Chondrocyte (in vitro differentiated cells): Measurements from ENCODE around the gene CHMP3. TPM values are rescaled to one million over a fixed set of nuclear protein-coding genes. Genes with fewer than 3 reads are reported as not detected.

Source experiments
- DNase-seq: peaks from one replicate; pipeline ENCODE4 v3.0.0; 2021; ENCODE audit warnings: mixed read lengths, low spot score
- H3K27ac Mint-ChIP-seq: one replicate; pipeline ENCODE4 v1.8.0; 2021; ENCODE audit warnings: mild to moderate bottlenecking, moderate library complexity, mixed read lengths; ENCODE audit not compliant: unreplicated experiment
- H3K27me3 Mint-ChIP-seq: 2 replicates; pipeline ENCODE4 v1.8.0; 2021; ENCODE audit warnings: low read depth, mixed read lengths
- H3K36me3 Mint-ChIP-seq: 2 replicates; pipeline ENCODE4 v1.8.0; 2021; ENCODE audit warnings: low read depth, mixed read lengths
- H3K4me1 Mint-ChIP-seq: 2 replicates; pipeline ENCODE4 v1.8.0; 2021; ENCODE audit warnings: low read depth, mild to moderate bottlenecking, mixed read lengths
- H3K4me3 Mint-ChIP-seq: one replicate; pipeline ENCODE4 v1.8.0; 2021; ENCODE audit warnings: mild to moderate bottlenecking, moderate library complexity, mixed read lengths; ENCODE audit not compliant: unreplicated experiment
- H3K9me3 Mint-ChIP-seq: 2 replicates; pipeline ENCODE4 v1.8.0; 2021; ENCODE audit warnings: low read depth, mixed read lengths
- total RNA-seq: library from RNA; stranded (reverse); gene quantifications from 3 replicates; pipeline ENCODE4 v1.2.1, GENCODE V29; 2021
- TF ChIP-seq, protein P1 (sequence below): fragments of 200-600 bp; sonication (generic); IDR thresholded peaks from 2 replicates; pipeline ENCODE4 v1.5.0; 2021; ENCODE audit warnings: antibody characterized with exemption, mild to moderate bottlenecking, moderate library complexity

CHMP3 gene
- total RNA-seq, 1 donor from 2014 or later = 106 TPM

- Mint-ChIP-seq H3K27me3 (no peaks in the 10 kb centered on the region), H3K4me1 (peaks cover 8% of the 10 kb centered on the region), H3K9me3 (no peaks in the 10 kb centered on the region), H3K36me3 (peaks cover 19% of the 10 kb centered on the region), H3K4me3 (no peak overlapping the region), H3K27ac (no peak overlapping the region)
- TF ChIP-seq, protein P1, sequence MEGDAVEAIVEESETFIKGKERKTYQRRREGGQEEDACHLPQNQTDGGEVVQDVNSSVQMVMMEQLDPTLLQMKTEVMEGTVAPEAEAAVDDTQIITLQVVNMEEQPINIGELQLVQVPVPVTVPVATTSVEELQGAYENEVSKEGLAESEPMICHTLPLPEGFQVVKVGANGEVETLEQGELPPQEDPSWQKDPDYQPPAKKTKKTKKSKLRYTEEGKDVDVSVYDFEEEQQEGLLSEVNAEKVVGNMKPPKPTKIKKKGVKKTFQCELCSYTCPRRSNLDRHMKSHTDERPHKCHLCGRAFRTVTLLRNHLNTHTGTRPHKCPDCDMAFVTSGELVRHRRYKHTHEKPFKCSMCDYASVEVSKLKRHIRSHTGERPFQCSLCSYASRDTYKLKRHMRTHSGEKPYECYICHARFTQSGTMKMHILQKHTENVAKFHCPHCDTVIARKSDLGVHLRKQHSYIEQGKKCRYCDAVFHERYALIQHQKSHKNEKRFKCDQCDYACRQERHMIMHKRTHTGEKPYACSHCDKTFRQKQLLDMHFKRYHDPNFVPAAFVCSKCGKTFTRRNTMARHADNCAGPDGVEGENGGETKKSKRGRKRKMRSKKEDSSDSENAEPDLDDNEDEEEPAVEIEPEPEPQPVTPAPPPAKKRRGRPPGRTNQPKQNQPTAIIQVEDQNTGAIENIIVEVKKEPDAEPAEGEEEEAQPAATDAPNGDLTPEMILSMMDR = no peak
- no peak for DNase-seq
Observed at GRCh38 chr2:86512892-86513291, 50.4 kb downstream of the CHMP3 start.

DNA sequence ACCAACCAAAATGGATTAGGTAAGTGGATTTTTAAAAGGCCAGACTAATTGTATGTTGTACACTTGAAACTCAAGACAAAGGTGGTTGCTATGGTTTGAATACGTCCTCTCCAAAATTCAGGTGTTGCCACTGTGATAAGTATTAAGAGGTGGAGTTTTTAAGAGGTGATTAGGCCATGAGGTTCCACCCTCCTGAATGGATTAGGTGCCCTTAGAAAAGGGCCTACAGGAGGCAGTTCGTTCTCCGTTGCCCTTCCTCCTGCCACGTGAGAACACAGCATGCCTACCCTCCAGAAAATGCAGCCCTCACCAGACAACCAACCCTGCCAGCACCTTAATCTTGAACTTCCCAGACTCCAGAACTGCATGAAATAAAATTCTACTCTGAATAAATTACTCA, 51.2 kb downstream of the CHMP3 start:
- Mint-ChIP-seq H3K27ac (no peak overlapping the region), H3K4me1 (peaks cover 8% of the 10 kb centered on the region), H3K27me3 (no peaks in the 10 kb centered on the region)

DNA sequence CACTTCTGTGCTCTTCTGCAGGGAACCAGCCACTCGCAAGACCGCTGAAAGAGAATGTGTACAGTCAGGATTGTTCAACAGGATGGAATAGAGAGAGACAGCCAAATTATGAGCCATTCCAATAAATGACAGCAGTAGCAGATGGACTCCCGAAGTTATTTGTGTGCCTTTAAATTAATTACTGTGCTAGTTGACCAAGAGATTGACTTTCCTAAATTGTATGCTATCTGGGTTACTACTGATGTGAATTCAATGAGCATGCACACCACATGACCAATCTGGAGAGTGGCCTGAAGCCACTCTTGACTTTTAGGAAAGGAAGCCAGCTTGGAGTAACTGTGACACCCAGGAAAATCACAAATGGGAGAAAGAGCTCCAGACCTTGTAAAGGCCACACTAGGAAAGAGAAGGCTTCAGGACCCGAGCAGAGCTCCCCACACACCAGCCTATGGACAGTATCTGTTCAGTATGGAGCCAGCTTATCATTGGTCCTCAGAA, 52.8 kb downstream of the CHMP3 start:
- H3K9me3 Mint-ChIP-seq = no peaks in the 10 kb centered on the region
- TF ChIP-seq, protein P1 = no peak
- peaks cover 8% of the 10 kb centered on the region for H3K4me1 Mint-ChIP-seq
- no peak overlapping the region for H3K27ac Mint-ChIP-seq
- H3K27me3 Mint-ChIP-seq = no peaks in the 10 kb centered on the region
- DNase-seq = no peak
- H3K36me3 Mint-ChIP-seq = peaks cover 24% of the 10 kb centered on the region
- H3K4me3 Mint-ChIP-seq = no peak overlapping the region

More for the DNA sequence above, 51.2 kb downstream of the CHMP3 start:
- Mint-ChIP-seq H3K9me3 (no peaks in the 10 kb centered on the region), H3K36me3 (peaks cover 21% of the 10 kb centered on the region), H3K4me3 (no peak overlapping the region)
- TF ChIP-seq, protein P1 = no peak
- no peak for DNase-seq

- no peaks in the 10 kb centered on the region for H3K27me3 Mint-ChIP-seq
- H3K9me3 Mint-ChIP-seq = no peaks in the 10 kb centered on the region
- no peak overlapping the region for H3K4me3 Mint-ChIP-seq
- no peaks in the 10 kb centered on the region for H3K4me1 Mint-ChIP-seq
- DNase-seq = no peak
- H3K27ac Mint-ChIP-seq = no peak overlapping the region
- H3K36me3 Mint-ChIP-seq = peaks cover 31% of the 10 kb centered on the region
- TF ChIP-seq, protein P1 = no peak
Observed at GRCh38 chr2:86507600-86507999, 55.6 kb downstream of the CHMP3 start.

DNA sequence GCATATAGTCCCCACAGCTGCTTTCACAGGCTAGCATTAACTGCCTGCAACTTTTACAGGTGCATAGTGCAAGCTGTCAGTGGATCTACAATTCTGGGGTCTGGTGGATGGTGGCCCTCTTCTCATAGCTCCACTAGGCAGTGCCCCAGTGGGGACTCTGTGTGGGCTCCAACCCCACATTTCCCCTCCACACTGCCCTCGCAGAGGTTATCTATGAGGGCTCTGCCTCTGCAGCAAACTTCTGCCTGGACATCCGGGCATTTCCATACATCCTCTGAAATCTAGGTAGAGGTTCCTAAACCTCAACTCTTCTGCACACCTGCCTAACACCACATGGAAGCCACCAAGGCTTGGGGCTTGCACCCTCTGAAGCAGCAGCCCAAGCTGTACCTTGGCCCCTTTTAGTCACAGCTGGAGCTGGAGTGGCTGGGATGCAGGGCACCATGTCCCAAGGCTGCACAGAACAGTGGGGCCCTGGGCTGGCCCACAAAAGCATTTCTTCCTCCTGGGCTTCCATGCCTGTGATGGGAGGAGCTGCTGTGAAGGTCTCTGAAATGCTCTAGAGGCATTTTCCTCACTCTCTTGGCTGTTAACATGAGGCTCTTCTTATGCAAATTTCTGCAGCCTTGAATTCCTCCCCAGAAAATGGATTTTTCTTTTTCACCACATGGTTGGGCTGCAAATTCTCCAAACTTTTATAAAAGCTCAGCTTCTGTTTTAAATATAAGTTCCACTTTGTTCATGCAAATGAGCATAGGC, 62.7 kb downstream of the CHMP3 start:
- H3K27ac Mint-ChIP-seq = no peak overlapping the region
- no peak for DNase-seq
- H3K9me3 Mint-ChIP-seq = peaks cover 11% of the 10 kb centered on the region
- H3K27me3 Mint-ChIP-seq = no peaks in the 10 kb centered on the region
- no peak overlapping the region for H3K4me3 Mint-ChIP-seq
- TF ChIP-seq, protein P1 = no peak
- peaks cover 50% of the 10 kb centered on the region for H3K36me3 Mint-ChIP-seq
- peaks cover 7% of the 10 kb centered on the region for H3K4me1 Mint-ChIP-seq
